ENCODE results near the gene NDUFA7.
"Not testable (repeated sequence)": the region's sequence is repeated elsewhere in the genome, so short reads cannot be mapped to it uniquely, and the experiment has no call there.

Gene NDUFA7

DNA sequence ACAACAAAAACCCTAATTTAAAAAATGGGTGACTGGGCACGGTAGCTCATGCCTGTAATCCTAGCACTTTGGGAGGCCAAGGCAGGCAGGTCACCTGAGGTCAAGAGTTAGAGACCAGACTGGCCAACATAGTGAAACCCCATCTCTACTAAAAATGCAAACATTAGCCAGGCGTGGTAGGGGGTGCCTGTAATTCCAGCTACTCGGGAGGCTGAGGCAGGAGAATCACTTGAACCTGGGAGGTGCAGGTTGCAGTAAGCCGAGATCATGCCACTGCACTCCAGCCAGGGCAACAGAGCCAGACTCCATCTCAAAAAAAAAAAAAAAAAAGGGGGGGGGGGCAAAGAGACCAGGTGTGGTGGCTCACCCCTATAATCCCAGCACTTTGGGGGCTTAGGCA lies 56.9 kb downstream of the NDUFA7 start:
- TF ChIP-seq ZNF121 (tag by site-specific recombination; IDR thresholded peaks at IDR 0.05): peak; percentile 77; the same call in 1 of the 2 replicates
- H3K36me3 ChIP-seq (ENCODE audit: control insufficient read depth in 2 of 2, insufficient read depth in 1 of 2, low read length in 2 of 2); POLR2A ChIA-PET; H3K27ac ChIP-seq (ENCODE audit: extremely low read depth, low read depth, low read length); H3K4me1 ChIP-seq (ENCODE audit: control insufficient read depth, insufficient read depth, low read length); H3K9me3 ChIP-seq (ENCODE audit: control insufficient read depth, insufficient read depth, low read depth, low read length); H3K4me3 ChIP-seq (ENCODE audit: low read depth, low read length): not testable (repeated sequence)
- CTCF ChIA-PET: interaction anchor here (0.6 to 1.3 kb wide), 6 partner anchors 209 to 358 kb away, joined by 3 to 4 read pairs (median 3); no protein-coding TSS in a partner anchor

DNA sequence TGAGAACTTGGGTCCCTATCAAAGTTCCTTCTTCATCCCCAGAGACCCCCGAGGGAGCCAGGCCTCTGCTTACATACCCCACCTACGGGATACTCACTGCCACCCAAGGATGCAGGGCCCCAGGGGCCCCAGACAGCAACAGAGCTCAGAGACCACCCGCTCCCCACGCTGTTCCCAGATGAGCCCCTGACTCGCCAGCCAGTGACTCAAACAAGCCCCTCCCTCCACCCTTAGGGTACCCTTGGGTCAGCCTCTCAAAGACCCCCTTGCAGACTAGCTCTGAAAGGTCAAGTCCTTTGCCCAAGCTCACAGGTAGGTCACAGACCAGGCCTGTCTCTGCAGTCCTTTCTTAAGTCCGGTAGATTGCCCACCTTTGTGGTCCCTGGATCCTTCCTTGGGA lies 58.7 kb downstream of the NDUFA7 start:
- no peak overlapping the region for H3K27ac ChIP-seq (ENCODE audit: extremely low read depth, low read depth, low read length)
- no peak overlapping the region for H3K4me3 ChIP-seq (ENCODE audit: low read depth, low read length)
- no peak for TF ChIP-seq ZNF561 (tag by site-specific recombination; IDR thresholded peaks at IDR 0.05; ENCODE audit: borderline replicate concordance)
- TF ChIP-seq, protein P1, sequence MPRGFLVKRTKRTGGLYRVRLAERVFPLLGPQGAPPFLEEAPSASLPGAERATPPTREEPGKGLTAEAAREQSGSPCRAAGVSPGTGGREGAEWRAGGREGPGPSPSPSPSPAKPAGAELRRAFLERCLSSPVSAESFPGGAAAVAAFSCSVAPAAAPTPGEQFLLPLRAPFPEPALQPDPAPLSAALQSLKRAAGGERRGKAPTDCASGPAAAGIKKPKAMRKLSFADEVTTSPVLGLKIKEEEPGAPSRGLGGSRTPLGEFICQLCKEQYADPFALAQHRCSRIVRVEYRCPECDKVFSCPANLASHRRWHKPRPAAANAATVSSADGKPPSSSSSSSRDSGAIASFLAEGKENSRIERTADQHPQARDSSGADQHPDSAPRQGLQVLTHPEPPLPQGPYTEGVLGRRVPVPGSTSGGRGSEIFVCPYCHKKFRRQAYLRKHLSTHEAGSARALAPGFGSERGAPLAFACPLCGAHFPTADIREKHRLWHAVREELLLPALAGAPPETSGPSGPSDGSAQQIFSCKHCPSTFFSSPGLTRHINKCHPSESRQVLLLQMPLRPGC (tag by site-specific recombination; IDR thresholded peaks at IDR 0.05): no peak
- no peak for TF ChIP-seq ZNF585B (tag by site-specific recombination; IDR thresholded peaks at IDR 0.05)
- TF ChIP-seq, protein P2, sequence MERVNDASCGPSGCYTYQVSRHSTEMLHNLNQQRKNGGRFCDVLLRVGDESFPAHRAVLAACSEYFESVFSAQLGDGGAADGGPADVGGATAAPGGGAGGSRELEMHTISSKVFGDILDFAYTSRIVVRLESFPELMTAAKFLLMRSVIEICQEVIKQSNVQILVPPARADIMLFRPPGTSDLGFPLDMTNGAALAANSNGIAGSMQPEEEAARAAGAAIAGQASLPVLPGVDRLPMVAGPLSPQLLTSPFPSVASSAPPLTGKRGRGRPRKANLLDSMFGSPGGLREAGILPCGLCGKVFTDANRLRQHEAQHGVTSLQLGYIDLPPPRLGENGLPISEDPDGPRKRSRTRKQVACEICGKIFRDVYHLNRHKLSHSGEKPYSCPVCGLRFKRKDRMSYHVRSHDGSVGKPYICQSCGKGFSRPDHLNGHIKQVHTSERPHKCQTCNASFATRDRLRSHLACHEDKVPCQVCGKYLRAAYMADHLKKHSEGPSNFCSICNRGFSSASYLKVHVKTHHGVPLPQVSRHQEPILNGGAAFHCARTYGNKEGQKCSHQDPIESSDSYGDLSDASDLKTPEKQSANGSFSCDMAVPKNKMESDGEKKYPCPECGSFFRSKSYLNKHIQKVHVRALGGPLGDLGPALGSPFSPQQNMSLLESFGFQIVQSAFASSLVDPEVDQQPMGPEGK (tag by site-specific recombination; IDR thresholded peaks at IDR 0.05): no peak
- TF ChIP-seq SCRT1 (tag by site-specific recombination; IDR thresholded peaks at IDR 0.05; ENCODE audit: borderline replicate concordance): no peak
- TF ChIP-seq YY1 (tag by site-specific recombination; IDR thresholded peaks at IDR 0.05): no peak
- no peak for TF ChIP-seq ZNF623 (tag by site-specific recombination; IDR thresholded peaks at IDR 0.05)
- TF ChIP-seq ZNF433 (tag by site-specific recombination; IDR thresholded peaks at IDR 0.05; ENCODE audit: low read depth): no peak
- TF ChIP-seq ZFP3 (tag by site-specific recombination; IDR thresholded peaks at IDR 0.05; ENCODE audit: low read depth): no peak
- TF ChIP-seq ZNF292 (tag by site-specific recombination; IDR thresholded peaks at IDR 0.05; ENCODE audit: borderline replicate concordance, low read depth): no peak
- TF ChIP-seq ZNF266 (tag by site-specific recombination; IDR thresholded peaks at IDR 0.05; ENCODE audit: low read depth): no peak
- TF ChIP-seq KLF1 (tag by site-specific recombination; IDR thresholded peaks at IDR 0.05): no peak
- no peak for TF ChIP-seq ZNF37A (tag by site-specific recombination; IDR thresholded peaks at IDR 0.05)
- no peak for TF ChIP-seq ZNF133 (tag by site-specific recombination; IDR thresholded peaks at IDR 0.05)
- no peak for TF ChIP-seq MYNN (tag by site-specific recombination; IDR thresholded peaks at IDR 0.05; ENCODE audit: borderline replicate concordance)
- TF ChIP-seq ZIC2 (tag by site-specific recombination; IDR thresholded peaks at IDR 0.05): no peak
- ChIA-PET POLR2A (interaction anchor here (0.7 kb wide), 1 partner anchor 318 kb away, joined by 3 read pairs; no protein-coding TSS in a partner anchor), CTCF (no interaction called here)
- no peaks in the 10 kb centered on the region for H3K9me3 ChIP-seq (ENCODE audit: control insufficient read depth, insufficient read depth, low read depth, low read length)
- H3K4me1 ChIP-seq (ENCODE audit: control insufficient read depth, insufficient read depth, low read length): no peaks in the 10 kb centered on the region
- H3K36me3 ChIP-seq (ENCODE audit: control insufficient read depth in 2 of 2, insufficient read depth in 1 of 2, low read length in 2 of 2): peaks cover 0 to 6% of the 10 kb centered on the region in 2 experiments; a peak in 1 of 3 replicates

DNA sequence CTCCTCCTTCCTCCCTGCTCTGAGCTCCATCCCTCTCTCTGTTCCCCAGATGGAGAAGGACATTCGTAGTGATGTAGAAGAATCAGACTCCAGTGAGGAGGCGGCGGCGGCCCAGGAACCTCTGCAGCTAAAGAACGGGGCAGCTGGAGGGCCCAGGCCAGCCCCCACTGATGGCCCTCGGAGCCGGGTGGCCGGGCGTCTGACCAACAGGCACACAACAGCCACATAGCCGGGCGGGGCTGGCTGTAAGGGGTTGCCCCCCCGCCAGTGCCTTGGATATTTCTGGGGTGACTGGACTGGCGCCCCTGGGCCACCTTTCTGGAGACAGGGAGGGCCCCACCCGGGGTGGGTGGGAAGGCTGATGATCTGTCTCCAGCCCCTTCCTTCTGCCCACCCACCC lies 59.3 kb downstream of the NDUFA7 start:
- H3K9me3 ChIP-seq (ENCODE audit: control insufficient read depth, insufficient read depth, low read depth, low read length): no peaks in the 10 kb centered on the region
- CTCF ChIA-PET: interaction anchor here (0.5 kb wide), 1 partner anchor 316 kb away, joined by 3 read pairs; no protein-coding TSS in a partner anchor
- TF ChIP-seq ZNF23 (tag by site-specific recombination; IDR thresholded peaks at IDR 0.05; ENCODE audit: borderline replicate concordance) (no peak), SP3 (tag by site-specific recombination; IDR thresholded peaks at IDR 0.05) (no peak), YY1 (tag by site-specific recombination; IDR thresholded peaks at IDR 0.05) (no peak), ZNF239 (tag by site-specific recombination; IDR thresholded peaks at IDR 0.05) (no peak), ZNF514 (tag by site-specific recombination; IDR thresholded peaks at IDR 0.05) (no peak), ZEB2 (tag by site-specific recombination; IDR thresholded peaks at IDR 0.05) (no peak), HOXC10 (CRISPR knock-in tag; IDR thresholded peaks at IDR 0.05) (no peak), ZNF621 (tag by site-specific recombination; IDR thresholded peaks at IDR 0.05) (no peak)
- no peaks in the 10 kb centered on the region for H3K4me1 ChIP-seq (ENCODE audit: control insufficient read depth, insufficient read depth, low read length)
- no peak overlapping the region for H3K27ac ChIP-seq (ENCODE audit: extremely low read depth, low read depth, low read length)
- no peak overlapping the region for H3K4me3 ChIP-seq (ENCODE audit: low read depth, low read length)
- peaks cover 0 to 11% of the 10 kb centered on the region in 2 experiments; a peak in 1 of 3 replicates for H3K36me3 ChIP-seq (ENCODE audit: control insufficient read depth in 2 of 2, insufficient read depth in 1 of 2, low read length in 2 of 2)
- POLR2A ChIA-PET: interaction anchor here (0.7 kb wide), 1 partner anchor 318 kb away, joined by 3 read pairs; no protein-coding TSS in a partner anchor
